HG03520 (cell line): ENCODE data around the gene BAK1.
"Not testable (repeated sequence)": the region's sequence is repeated elsewhere in the genome, so short reads cannot be mapped to it uniquely, and the experiment has no call there.

Experiments
- ATAC-seq: cut with Tn5 transposase; IDR thresholded peaks from one replicate; pipeline ENCODE4 v1.9.1; 2021; ENCODE audit warnings: mild to moderate bottlenecking, moderate library complexity; ENCODE audit not compliant: unreplicated experiment

BAK1 gene

DNA sequence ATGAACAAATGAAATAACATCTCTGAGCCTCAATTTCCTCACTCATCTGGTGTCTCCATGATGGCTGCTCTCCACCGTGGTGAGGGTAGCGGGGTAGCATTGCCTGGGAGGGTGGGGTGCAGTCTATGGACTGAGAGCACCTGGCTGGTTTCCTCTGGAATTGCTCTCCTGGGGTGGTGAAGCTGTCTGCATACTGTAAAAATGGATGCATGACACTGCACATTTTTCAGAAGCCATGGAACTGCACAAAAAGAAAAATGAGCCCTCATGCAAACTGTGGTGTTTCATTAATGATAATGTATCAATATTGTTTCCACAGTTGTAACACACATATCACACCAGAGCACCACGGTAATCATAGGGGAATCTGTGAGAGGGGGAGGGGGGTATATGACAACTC lies 28.9 kb upstream of the BAK1 start:
- ATAC-seq, result no peak

DNA sequence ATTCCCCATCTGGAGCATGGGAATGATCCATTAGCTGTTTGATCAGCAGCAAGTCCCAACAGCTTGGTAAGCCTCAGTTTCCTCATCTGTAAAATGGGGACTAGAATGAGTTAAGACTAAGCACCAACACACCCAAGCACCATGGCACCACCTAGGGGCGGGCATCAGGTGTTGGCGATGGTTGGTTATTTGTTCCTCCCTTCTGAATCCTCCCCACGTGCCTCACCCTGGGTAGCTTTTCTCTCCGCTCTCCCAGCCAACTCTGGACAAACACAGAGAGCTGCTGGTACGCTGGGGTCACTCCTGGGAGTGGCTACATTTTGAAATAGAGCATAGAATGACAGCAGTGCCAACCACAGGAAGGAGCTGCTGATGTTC lies 27.7 kb upstream of the BAK1 start:
- no peak for ATAC-seq

DNA sequence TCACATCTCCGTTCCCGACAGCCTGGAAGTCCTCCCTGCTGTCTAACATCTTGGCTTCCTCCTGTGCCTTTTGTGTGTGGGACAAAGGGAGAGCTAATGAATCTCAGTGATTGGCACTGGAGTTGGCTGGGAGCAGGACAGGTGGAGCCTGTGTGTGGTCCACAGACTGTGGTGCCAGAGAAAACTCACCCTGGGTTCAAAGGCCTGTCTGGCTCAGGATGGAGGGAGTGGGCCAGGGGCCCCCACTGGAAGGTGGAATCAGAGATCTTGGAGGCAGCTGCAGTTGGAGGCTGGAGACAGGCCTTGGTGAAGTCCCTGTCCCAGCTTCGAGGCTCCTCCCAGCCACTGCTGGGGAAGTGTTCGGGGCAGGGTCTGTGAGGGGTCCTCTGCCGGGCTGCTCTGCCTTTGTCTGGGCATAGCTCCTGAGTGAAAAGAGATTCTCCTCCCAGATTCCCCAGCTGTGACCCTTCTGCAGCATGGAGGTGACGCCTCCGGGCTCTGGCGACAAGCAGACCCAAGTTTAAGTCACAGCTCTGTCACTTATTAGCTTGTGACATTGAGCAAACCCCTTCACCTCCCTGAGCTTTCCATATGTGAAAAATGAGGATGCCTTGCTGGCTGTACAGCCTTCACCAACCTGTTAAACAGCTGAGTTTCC lies 27.2 kb upstream of the BAK1 start:
- ATAC-seq, result no peak

DNA sequence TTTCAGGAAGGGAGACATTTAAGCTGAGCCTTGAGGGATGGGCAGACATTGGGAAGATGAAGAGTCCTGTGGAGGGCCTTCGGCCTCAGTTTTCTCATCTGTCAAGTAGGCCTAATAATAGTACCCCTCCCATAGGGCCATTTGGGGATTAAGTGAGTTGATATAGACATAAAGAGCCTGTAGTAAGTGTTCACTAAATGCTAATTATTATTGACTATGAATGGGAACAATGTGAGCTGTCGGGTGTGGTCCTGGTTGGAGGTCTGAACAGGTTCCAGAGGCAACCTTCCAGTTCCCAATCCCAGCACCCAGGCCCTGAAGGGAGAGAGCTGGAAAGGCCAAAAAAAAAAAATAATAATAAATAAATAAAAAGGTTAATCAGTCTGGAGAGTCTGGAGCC lies 26.6 kb upstream of the BAK1 start:
- ATAC-seq, result no peak

DNA sequence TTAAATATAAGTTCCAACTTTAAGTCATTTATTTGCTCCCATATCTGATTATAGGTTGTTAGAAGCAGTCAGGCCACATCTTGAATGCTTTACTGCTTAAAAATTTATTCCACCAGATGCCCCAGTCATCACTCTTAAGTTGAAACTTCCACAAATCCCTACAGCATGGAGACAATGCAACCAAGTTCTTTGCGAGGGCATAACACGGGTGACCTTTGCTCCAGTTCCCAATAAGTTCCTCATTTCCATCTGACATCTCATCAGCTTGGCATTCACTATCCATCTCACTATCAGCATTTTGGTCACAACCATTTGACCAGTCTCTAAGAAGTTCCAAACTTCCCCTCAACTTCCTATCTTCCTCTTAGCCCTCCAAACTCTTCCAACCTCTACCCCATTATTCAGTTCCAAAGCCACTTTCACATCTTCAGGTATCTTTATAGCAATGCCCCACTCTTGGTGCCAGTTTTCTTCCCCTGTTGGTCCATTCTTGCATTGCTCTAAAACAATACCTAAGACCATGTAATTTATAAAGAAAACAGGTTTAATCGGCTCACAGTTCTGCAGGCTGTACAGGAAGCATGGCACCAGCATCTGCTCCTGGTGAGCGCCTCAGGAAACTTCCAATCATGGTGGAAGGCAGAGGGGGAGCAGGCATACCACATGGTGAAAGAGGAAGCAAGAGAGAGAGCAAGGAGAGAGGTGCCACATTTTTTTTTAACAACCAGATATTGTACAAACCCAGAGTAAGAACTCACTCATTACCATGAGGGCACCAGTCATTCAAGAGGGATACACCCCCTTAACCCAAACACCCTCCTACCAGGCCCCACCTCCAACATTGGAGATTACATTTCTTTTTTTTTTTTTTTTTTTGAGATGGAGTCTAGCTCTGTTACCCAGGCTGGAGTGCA lies 25.1 kb upstream of the BAK1 start:
- ATAC-seq, result no peak

DNA sequence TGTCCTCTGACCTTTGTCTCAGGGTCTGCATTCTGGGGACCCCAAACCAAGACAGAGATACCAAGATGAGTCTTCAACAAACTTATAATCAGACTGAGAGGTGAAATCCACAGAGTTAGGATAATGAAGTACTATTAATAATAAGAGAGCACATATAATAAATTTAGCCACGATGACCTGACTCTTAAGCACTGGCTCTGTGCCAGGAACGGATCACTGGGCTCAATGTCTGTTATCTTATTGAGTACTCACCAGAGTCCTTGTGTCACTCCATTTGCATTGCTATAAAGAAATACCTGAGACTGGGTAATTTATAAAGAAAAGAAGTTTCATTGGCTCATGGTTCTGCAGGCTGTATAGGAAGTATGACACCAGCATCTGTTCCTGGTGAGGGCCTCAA lies 22.1 kb upstream of the BAK1 start:
- ATAC-seq, result no peak

DNA sequence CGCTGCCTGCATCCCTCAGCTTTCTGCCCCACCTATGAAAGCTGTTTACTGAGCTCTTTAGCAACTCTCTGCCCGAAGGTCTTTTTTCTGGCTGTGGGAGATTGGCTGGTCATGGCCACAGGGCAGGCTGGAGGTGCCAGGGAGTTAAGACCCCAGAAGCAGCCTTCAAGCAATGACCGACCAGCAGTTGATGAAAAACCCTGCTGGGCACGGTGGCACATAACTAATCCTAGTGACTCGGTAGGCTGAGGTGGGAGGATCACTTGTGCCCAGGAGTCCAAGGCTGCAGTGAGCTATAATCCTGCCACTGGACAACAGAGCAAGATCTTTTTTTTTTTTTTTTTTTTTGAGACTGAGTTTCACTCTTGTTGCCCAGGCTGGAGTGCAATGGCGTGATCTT lies 20.7 kb upstream of the BAK1 start:
- no peak for ATAC-seq

DNA sequence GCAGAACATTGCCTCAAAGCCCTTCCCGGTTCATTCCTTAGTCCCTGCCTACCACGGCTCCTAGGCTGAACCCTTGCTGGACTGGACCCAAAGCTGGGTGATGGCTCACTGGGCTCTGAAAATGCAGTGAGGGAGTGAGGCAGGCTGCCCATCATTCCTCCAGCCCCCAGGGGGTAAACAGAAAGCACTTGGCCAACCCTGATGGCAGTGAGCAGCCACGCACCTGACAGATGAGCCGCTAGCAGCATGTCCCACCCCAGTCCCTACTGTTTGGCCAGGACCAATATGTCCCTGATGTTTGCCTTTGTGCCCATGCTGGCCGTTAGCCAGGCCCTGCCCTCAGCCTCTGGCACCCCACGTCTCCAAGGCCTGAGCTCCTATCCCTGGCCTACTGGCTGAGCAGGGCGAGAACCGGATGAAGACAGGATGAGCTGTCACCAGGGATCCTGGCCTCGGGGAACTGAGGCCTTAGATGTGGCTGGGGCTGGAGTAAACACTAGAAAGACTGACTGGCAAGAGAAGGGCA lies 19.4 kb upstream of the BAK1 start:
- no peak for ATAC-seq

DNA sequence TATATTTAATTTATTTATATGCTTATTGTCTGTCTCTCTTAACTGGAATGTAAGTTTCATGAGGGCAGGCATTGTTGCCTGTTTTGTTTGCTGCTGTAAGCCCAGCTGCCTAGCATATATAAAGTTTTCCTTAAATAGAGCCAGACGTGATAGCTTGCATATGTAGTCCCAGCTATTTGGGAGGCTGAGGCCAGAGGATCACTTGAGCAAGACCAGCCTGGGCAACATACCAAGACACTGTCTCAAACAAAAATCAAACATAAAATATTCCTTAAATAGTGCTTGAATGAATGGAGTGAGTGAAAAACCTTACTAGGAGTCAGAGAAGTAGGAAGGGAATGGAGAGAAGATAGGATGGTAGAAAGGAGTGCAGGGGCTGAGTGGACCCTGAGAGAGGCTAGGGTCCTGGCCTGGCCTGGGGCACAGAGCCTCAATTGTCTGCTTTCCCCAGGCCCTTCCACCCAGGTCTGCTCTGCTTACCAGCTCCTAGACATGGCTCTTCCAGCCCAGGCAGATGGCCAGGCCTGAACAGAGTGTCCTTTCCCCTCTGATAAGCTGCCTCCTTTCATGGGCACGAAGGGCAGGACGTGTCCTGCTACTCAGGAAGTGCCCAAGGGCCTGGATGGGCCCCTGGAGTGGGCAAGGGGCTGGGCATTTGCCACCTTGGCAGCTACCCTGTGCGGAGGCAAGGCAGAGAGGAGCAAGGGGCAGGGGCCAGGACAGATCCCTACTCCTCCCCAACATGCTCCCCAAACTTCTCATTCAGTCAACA lies 17.7 kb upstream of the BAK1 start:
- no peak for ATAC-seq

DNA sequence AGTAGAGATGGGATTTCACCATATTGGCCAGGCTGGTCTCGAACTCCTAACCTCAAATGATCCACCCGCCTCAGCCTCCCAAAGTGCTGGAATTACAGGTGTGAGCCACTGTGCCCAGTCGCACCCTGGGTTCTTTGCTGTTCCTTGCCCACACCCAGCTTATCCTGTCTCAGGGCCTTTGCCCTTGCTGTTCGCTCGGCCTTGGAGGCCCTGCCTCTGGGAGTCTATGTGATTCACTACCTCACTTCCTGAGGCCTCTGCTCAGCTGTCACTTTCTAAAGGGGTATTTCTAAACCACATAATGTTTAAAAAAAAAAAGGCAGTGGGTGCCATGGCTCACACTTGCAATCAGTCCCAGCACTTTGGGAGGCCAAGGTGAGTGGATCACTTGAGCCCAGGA lies 16.8 kb upstream of the BAK1 start:
- ATAC-seq, result not testable (repeated sequence)

DNA sequence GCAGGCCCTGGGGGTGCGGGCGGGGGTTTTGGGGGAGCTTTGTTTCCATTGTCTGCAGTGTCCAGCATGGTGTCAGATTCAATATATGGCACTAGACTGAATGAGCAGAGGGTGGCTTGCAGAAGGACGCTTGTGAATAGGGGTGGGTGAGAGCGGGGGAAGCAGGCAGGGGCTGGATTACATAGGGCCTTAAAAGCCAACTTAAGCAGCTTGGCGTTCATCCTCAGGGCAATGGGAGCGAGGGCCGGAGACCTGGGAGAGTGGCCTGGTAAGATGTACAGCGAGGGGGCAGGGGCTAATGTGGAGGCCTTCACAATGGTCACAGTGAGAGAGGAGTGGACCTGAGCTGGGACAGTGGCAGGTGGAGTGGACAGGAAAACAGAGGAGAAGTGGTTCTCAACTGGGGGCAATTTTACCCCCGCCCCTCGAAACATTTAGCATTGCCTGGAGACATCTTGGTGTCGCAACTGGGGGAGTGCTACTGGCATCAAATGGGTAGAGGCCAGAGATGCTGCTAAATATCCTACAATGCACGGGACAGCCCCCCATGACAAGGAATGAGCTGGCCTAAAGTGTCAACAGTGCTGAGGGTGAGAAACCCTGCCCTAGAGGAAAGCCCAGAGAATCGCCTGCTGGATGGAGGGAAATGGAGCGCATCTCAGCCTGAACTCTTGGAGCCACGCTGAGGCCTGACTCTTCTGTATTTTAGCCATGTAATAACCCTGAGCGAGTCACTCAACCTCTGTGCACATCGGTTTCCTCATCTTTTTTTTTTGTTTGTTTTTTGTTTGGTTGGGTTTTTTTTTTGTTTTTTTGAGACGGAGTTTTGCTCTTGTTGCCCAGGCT lies 15.1 kb upstream of the BAK1 start:
- no peak for ATAC-seq

DNA sequence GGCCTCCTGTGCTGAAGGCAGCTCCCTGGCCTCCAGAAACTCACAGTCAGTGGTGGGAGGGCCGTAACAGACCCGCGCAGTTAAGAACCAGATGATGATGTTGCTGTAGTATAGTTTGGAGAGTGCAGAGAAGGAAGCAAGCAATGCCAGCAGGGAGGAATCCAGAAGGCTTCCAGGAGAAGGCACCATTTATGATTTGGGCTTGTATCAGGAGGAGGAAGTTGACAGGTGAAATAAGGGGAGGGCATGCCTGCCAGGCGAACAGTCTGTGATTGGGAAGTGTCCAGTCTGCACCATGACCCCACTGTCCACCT lies 13.3 kb upstream of the BAK1 start:
- ATAC-seq, result no peak

DNA sequence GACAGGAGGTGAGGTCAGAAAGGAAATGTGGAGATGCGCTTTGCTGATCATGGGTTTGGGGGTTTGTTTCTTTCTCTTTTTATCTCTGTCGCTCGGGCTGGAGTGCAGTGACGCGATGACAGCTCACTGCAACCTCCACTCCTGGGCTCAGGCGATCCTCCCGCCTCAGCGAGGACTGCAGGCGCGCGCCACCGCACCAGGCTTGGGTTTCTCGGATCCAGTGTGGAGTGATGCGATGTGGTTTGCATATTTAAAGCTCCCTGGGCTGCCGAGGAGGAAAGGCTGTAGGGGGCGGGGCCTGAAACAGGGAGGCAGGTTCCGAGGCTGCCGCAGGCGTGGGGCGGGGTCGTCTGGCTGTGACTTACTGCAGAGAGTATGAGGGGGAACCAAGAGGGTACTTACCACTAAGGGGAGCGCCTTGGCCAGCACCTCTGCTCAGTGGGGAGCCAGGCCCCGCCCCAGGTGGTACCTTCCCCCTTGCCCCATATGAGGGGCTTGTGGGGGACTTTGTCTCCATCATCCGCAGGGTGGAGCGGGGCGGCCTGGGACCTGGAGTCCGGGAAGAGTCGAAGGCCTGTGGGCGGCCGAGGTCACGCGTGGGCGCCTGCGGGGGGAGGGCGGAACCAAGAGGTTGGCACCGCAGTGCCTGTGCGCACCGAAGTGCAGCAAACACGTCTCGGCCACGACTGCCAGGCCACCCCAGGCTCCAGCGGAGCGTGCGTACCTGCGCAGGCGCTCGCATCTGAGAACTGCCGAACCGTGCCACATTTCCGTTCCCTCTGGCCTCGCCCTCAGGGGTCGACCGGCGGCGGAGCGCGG lies 12.7 kb upstream of the BAK1 start:
- peak; percentile 45 for ATAC-seq

DNA sequence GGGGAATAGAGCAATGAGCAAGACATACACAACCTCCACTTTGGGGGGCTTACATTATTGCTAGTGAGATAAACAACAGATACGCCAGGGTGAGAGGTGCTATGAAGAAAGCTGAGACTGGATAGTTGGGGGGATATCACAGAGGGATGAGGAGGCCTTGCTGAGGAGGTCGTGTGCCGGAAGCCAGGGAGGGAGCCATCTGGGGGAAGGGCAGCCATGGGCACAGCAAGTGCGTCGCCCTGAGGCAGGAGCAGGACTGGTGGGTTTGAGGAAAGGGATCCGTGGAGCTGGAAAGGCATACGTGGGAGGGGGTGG lies 12.2 kb upstream of the BAK1 start:
- no peak for ATAC-seq

DNA sequence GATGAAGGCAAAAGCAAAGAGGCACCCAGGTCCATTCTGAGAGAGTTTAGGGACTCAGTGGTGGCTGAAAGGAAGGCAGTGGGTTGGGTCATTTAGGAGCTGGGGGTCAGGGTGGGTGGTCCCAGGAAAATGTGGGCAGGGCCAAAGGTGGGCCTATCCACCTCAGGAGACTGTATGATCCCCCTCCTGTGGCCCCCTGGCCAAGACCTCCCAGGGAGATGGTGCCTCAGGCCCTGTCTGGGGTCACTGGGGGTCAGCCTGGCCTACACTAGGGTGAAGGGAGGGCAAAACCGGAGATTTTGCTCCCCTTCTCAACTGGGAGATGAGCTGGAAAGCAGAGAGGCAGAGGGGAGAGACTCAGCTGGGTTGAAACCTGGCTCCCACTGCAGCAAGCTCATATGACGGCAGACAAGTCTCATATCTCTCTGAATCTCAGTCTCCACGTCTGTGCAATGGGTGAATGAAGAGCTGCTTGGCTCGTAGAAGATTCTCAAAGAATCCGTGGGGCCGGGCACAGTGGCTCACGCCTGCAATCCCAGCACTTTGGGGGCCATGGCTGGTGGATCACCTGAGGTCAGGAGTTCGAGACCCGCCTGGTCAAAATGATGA lies 11.5 kb upstream of the BAK1 start:
- no peak for ATAC-seq

DNA sequence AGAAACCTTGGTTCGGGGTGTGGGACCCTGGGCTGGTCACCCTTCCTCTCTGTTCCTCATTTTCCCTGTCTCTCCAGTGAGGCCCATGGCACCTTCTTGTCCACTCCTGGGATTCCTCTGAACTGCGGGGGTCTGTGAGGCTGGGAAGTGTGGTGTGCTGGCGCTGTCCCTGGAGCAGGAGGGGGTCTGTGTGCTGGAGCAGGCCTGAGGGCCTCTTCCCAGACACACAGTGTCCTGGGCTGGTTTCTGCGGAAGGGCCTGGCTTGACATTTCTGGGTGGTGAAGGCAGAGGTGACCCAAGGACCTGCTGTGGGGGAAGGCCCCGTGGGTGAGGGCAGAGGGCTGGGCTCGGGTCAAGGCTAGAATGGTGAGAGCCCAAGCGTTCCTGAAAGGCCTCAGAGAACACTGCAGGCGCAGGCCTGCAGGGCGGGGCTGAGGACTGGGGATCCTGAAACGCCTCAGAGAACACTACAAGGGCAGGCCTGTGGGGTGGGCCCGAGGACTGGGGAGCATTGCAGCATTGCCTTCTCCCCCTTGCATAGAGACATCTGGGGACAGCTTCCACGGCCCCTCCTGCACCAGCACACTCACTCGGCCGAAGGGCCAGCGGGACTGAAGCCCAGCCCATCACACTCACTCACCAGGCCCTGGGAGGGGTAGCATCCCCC lies 10.6 kb upstream of the BAK1 start:
- no peak for ATAC-seq

DNA sequence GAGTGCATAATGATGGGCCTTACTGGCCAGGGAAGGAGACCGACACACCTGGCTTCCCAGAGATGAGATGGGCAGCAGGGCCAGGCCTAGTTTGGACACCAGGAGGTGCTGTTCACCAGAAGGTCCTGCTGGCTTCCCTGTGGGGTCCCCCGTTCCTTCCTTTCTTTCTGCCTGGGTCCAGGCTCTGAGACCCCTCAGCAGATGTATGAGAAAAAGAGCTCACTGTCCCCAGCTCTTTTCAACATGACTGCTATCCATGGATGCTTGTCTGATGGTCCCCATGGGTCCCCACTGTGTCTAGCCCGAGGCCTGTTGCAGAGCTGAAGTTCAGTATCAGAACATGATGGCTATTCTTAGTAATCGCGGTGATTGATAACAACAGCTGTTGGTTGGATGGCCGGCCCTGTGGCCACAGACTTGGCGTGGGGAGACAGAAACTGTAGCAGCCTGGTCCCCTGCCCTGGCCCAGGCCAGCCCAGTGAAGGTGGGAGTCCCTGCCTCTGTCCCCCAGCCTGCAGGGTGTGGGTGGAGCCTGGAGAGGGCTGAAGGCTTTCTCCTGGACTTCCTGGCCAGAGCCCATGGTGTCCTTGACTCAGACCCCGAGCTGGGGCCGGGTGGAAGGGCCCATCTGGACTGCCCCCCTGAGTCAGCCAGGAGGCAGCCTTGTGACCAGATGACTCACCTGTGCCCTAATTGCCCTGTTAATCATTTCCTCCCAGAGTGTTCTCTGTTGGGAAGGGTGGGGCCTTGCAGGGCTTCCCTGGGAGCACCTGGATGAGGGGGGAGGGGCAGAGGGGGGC lies 9.9 kb upstream of the BAK1 start:
- no peak for ATAC-seq

DNA sequence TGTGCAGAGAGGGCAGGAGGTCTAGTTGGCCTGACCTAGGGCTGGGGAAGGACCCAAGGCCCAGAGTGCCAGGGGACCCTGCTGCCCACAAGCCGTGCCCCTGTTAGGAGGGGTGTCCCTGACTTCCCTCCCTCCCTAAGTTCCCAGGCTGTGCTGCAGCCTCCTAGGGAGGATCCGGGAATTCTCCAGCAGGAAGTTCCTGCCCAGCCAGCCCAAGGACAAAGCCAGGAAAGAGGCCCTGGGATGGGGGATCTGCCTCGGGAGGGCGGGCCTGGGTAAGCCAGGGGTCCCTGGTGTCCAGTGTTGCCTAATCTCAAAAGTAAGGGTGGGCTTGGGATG lies 9.3 kb upstream of the BAK1 start:
- ATAC-seq, result no peak

DNA sequence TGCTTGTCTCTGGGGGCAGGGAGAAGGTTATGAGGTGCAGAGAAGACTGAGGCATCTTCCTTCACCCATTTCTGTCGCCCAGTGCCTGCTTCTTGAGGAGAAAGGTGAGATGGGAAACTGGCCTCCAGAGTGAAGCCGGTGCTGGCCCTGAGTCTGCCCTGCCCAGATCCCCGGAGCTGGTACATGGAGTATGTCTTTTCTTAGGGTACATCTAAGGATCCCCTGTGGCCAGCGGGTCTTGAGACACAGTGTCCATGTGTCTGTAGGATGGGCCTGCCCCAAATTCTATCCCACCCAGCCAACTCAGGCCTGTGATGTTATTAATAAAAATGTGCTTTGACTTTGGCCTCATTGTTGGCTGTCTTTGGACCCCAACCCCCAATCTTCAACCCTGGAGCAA lies 8.8 kb upstream of the BAK1 start:
- ATAC-seq, result no peak
